Neutrophil (primary cell): ENCODE results near the gene NEU4.

Experiments used
- H3K27ac ChIP-seq: fragments of 200-600 bp; sonication (generic); 2 replicates; pipeline ENCODE4 v1.5.1; 2016; ENCODE audit warnings: mild to moderate bottlenecking, moderate library complexity
- H3K27me3 ChIP-seq: fragments of 200-600 bp; sonication (generic); 2 replicates; pipeline ENCODE4 v1.6.0; 2016; ENCODE audit warnings: mild to moderate bottlenecking
- H3K36me3 ChIP-seq: fragments of 200-600 bp; sonication (generic); 2 replicates; pipeline ENCODE4 v1.5.1; 2017
- H3K4me1 ChIP-seq, 2 experiments: fragments of 200-600 bp in 1 of 2; sonication (generic) in 1 of 2; 1 replicate in 1 of 2; 2 replicates in 1 of 2; pipeline versions ENCODE4 v1.5.1 to v1.6.1; 2013 to 2016; ENCODE audit warnings: low read depth in 1 of 2, low read length in 1 of 2, mild to moderate bottlenecking in 1 of 2, moderate library complexity in 1 of 2; ENCODE audit not compliant: control insufficient read depth in 1 of 2, insufficient read depth in 1 of 2
- H3K4me3 ChIP-seq, 2 experiments: fragments of 200-600 bp in 1 of 2; sonication (generic) in 1 of 2; 1 replicate in 1 of 2; 2 replicates in 1 of 2; pipeline ENCODE4 v1.5.1; 2013 to 2016; ENCODE audit warnings: low read depth in 1 of 2, low read length in 1 of 2, mild to moderate bottlenecking in 1 of 2, moderate library complexity in 1 of 2
- H3K9me3 ChIP-seq: fragments of 200-600 bp; sonication (generic); 2 replicates; pipeline ENCODE4 v1.5.1; 2016
- TF ChIP-seq, protein P1 (sequence below): fragments of 200-600 bp; sonication (generic); IDR thresholded peaks from 2 replicates; pipeline ENCODE4 v1.5.1; 2016; ENCODE audit warnings: antibody characterized with exemption

The NEU4 gene

DNA sequence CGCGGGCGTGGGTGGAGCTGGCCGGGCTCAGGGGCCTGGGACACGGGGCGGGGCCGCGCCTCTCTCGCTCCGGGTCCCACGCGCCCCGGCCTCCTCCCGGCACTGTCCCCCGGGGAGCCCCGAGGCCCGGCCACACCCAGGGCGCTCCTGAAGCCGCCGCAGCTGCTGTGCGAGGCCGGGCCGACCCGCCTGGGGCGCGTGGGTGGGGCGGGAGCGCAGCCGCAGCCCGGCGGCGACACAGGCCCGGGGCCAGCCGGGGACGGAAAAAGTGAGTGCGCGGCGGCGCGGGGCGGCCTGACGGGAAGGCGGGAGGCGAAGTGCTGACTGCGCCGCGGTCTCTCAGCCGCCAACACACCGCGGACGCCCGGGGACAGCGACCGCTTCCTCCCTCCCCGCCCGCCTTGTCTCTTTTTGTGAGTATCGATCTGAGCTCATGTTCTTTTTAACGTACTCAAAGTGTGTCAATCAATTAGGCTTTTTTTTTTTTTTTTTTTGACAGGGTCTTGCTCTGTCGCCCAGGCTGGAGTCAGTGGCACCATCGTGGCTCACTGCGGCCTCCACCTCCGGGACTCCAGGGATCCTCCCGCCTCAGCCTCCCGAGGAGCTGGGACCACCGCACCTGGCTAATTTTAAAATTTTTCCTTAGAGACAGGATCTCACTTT lies 35.2 kb downstream of the NEU4 start:
- Histone ChIP-seq H3K36me3 (no peaks in the 10 kb centered on the region), H3K27me3 (peaks cover 55% of the 10 kb centered on the region), H3K4me3 (no peak overlapping the region), H3K9me3 (no peaks in the 10 kb centered on the region), H3K4me1 (peaks cover 11 to 13% of the 10 kb centered on the region in 2 experiments), H3K27ac (no peak overlapping the region)
- TF ChIP-seq, protein P1, sequence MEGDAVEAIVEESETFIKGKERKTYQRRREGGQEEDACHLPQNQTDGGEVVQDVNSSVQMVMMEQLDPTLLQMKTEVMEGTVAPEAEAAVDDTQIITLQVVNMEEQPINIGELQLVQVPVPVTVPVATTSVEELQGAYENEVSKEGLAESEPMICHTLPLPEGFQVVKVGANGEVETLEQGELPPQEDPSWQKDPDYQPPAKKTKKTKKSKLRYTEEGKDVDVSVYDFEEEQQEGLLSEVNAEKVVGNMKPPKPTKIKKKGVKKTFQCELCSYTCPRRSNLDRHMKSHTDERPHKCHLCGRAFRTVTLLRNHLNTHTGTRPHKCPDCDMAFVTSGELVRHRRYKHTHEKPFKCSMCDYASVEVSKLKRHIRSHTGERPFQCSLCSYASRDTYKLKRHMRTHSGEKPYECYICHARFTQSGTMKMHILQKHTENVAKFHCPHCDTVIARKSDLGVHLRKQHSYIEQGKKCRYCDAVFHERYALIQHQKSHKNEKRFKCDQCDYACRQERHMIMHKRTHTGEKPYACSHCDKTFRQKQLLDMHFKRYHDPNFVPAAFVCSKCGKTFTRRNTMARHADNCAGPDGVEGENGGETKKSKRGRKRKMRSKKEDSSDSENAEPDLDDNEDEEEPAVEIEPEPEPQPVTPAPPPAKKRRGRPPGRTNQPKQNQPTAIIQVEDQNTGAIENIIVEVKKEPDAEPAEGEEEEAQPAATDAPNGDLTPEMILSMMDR = no peak

DNA sequence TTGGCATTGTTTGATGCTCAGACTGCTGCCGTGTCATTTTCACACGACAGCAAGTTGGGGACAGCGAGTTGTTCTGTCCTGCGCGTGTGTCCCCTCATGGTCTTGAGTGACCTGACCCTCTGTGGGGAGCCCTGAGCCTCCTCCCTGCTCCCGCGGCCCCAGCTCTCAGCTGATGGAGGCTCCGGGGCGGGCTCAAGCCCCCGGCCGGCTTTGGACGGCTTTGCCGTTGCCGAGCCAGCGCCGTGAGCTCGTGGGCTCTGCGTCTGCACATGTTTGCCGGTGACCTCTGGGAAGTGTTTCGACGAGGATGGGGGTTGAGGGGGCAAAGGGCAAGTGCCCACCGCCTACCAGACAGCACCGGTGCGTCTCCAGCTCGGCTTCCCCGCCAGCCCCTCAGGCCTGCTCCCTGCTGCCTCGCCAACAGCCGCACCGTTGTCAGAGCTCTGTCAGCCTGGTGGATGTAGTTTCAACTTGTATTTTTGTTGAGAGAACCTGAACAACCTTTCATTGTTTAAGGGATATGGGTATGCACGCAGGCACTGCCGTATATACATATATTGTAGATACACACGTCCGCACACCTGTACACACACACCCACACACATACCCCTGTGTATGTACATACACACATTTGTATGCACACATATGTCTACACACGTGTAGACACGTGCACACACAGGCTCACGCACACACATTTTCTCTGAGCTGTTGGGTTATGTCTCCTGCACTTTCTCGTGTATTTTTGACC lies 36.0 kb downstream of the NEU4 start:
- Histone ChIP-seq H3K4me1 (peaks cover 11 to 13% of the 10 kb centered on the region in 2 experiments), H3K9me3 (no peaks in the 10 kb centered on the region), H3K27me3 (peaks cover 55% of the 10 kb centered on the region), H3K4me3 (no peak overlapping the region), H3K36me3 (no peaks in the 10 kb centered on the region), H3K27ac (no peak overlapping the region)
- TF ChIP-seq, protein P1 = no peak

DNA sequence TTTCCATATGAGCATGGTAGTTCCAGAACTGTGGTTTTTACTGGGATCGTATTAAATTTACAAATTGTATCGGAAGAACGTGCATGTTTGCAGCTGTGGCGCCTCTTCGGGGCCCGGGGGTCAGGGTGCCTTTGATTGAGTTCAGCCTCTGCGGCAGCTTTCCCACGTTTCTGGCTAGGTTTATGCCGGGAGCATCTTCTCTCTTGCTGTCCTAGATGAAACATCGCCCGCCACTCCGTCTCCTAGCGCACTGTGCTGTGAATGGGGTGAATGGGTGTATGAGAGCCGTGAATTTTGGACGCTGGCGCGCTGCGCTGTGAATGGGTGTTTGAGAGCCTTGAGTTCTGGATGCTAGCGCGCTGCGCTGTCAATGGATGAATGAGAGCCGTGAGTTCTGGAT lies 37.4 kb downstream of the NEU4 start:
- TF ChIP-seq, protein P1 = no peak

DNA sequence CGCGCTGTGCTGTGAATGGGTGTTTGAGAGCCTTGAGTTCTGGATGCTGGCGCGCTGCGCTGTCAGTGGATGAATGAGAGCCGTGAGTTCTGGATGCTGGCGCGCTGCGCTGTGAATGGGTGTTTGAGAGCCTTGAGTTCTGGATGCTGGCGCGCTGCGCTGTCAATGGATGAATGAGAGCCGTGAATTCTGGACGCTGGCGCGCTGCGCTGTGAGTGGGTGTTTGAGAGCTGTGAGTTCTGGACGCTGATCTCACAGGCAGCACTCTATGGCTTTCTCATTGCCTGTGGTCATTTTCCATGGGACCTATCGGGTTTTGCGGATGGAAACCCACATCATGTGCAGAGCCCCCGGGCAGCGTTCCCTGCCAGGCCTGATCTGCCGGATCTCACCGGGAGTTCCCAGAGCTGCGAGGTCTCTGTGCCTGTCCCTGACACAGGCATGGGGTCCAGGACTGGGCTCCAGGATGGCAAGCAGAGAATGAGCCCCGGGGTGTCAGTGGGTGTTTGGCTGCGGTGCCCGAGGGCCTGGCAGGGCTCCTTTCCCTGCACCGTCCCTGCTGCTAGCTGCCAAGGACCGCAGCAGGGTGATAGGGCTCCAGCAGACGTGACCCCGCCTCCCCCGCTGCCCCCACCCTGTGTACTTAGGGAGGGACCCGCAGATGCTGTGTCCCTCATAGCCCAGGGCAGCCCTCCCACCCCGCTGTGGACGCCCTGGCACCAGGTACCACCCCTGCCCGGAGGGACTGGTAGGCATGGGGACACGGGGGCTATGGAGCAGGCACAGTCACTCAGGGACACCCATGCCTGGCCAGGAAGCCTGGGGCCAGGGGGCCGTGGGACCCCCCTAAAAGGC lies 40.0 kb downstream of the NEU4 start:
- Histone ChIP-seq H3K4me3 (no peak overlapping the region), H3K9me3 (no peaks in the 10 kb centered on the region), H3K27me3 (peaks cover 25% of the 10 kb centered on the region), H3K27ac (no peak overlapping the region), H3K4me1 (peaks cover 0 to 3% of the 10 kb centered on the region in 2 experiments), H3K36me3 (no peaks in the 10 kb centered on the region)
- TF ChIP-seq, protein P1 = no peak

More for the DNA sequence above, 37.4 kb downstream of the NEU4 start:
- H3K27ac ChIP-seq = no peak overlapping the region
- H3K4me3 ChIP-seq = no peak overlapping the region
- no peaks in the 10 kb centered on the region for H3K9me3 ChIP-seq
- peaks cover 47% of the 10 kb centered on the region for H3K27me3 ChIP-seq
- peaks cover 11 to 13% of the 10 kb centered on the region in 2 experiments for H3K4me1 ChIP-seq
- H3K36me3 ChIP-seq = no peaks in the 10 kb centered on the region

DNA sequence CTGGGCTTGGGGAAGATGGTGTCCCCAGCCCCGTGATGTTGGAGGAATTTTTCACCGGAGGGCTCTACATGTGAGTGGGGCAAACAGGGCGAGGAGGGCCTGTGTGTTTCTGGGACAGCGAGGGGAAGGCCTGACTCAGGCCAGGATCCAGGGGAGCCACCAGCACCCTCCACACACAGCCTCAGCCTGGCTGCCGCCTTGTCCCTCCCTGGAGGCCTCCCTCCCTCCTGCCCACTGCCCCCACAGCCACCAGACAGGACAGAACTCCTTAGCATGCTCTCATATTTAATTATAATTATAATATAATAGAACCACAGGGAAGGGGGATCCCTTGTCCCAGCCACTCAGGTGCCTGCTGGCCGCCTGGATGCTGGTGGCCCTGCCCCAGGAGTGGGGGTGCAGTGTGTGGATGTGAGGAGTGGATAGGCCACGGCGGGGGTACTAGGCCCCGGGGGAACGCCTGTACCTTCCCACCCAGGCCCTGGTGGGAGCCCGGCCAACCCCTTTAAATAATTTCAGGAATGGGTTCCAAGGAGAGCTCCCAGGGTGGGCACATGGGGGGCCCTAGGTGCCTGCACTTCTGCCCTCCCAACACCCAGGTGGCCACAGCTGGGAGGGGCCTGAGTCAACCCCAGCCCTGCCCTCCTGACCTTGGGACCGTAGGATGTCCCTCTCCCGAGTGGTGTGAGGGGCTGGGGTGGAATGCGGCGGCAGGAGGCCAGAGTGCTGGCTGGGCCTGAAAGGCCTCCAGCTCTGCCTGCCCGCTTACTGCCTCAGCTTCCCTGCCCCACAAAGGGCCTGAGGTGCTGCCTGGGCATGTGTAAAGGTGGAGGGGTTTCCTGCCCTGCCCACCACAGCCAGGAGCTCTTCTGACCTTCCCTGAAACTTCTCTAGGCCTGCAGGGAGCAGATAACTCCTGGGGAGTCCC lies 40.9 kb downstream of the NEU4 start:
- Histone ChIP-seq H3K27ac (no peak overlapping the region), H3K4me3 (no peak overlapping the region), H3K36me3 (no peaks in the 10 kb centered on the region), H3K27me3 (peaks cover 22% of the 10 kb centered on the region), H3K4me1 (no peaks in the 10 kb centered on the region), H3K9me3 (no peaks in the 10 kb centered on the region)
- TF ChIP-seq, protein P1 = no peak
